Liver (tissue), 9 donors: Measurements from ENCODE around the gene LHFPL2. TPM values are rescaled to one million over a fixed set of nuclear protein-coding genes. Genes with fewer than 3 reads are reported as not detected.

Experiments
- DNase-seq: peaks from one replicate; pipeline ENCODE4 v3.0.0-alpha.2; 2017; ENCODE audit warnings: low spot score
- H3K27ac ChIP-seq, 2 donors: one replicate each; pipeline ENCODE4 v1.7.0; 2013; ENCODE audit warnings: inconsistent platforms in 2 of 2, low read length in 2 of 2, control low read depth in 1 of 2, low read depth in 1 of 2, mild to moderate bottlenecking in 1 of 2
- H3K27me3 ChIP-seq, 4 donors: one replicate each; pipeline versions ENCODE4 v1.6.1 to v1.7.0; 2013; ENCODE audit warnings: low read length in 3 of 4, inconsistent platforms in 1 of 4, mild to moderate bottlenecking in 1 of 4, moderate library complexity in 1 of 4; ENCODE audit not compliant: control insufficient read depth in 4 of 4, insufficient read depth in 4 of 4
- H3K36me3 ChIP-seq, 4 donors: one replicate each; pipeline versions ENCODE4 v1.6.1 to v1.7.0; 2013; ENCODE audit warnings: low read length in 3 of 4, mild to moderate bottlenecking in 3 of 4, low read depth in 1 of 4, moderate library complexity in 1 of 4; ENCODE audit not compliant: control insufficient read depth in 4 of 4, insufficient read depth in 3 of 4
- H3K4me1 ChIP-seq, 4 donors: one replicate each; pipeline versions ENCODE4 v1.6.1 to v1.7.0; 2013; ENCODE audit warnings: low read length in 3 of 4, mild to moderate bottlenecking in 3 of 4, moderate library complexity in 1 of 4; ENCODE audit not compliant: control insufficient read depth in 4 of 4, insufficient read depth in 4 of 4
- H3K4me3 ChIP-seq, 3 donors: one replicate each; pipeline versions ENCODE4 v1.6.1 to v1.7.0; 2013; ENCODE audit warnings: low read length in 3 of 3, control low read depth in 1 of 3, low read depth in 1 of 3, mild to moderate bottlenecking in 1 of 3
- H3K9ac ChIP-seq, 2 donors: one replicate each; pipeline ENCODE4 v1.7.0; 2013; ENCODE audit warnings: low read length in 2 of 2, mild to moderate bottlenecking in 2 of 2, moderate library complexity in 2 of 2, control low read depth in 1 of 2, low read depth in 1 of 2
- H3K9me3 ChIP-seq, 4 donors: one replicate each; pipeline versions ENCODE4 v1.6.1 to v1.7.0; 2013; ENCODE audit warnings: low read length in 3 of 4; ENCODE audit not compliant: control insufficient read depth in 4 of 4
- EGR1 ChIP-seq, 2 donors: IDR thresholded peaks; 2 replicates each; pipeline ENCODE4 v1.6.1; 2016 to 2018; ENCODE audit warnings: antibody characterized with exemption in 2 of 2, low read depth in 2 of 2
- FOXA1 ChIP-seq: IDR thresholded peaks from 2 replicates; pipeline ENCODE4 v1.6.1; 2016; ENCODE audit warnings: antibody characterized with exemption
- GABPA ChIP-seq, 2 donors: IDR thresholded peaks in 1 of 2; conservative IDR thresholded peaks in 1 of 2; 2 replicates each; pipeline ENCODE4 v1.6.1; 2016; ENCODE audit warnings: antibody characterized with exemption in 2 of 2, mild to moderate bottlenecking in 1 of 2, moderate library complexity in 1 of 2
- HNF4A ChIP-seq, 2 donors: conservative IDR thresholded peaks; 2 replicates each; pipeline ENCODE4 v1.6.1; 2016; ENCODE audit warnings: antibody characterized with exemption in 2 of 2, mild to moderate bottlenecking in 2 of 2
- JUND ChIP-seq, 2 donors: IDR thresholded peaks; 2 replicates each; pipeline ENCODE4 v1.6.1; 2016; ENCODE audit warnings: antibody characterized with exemption in 2 of 2
- NR2F2 ChIP-seq: IDR thresholded peaks from 2 replicates; pipeline ENCODE4 v1.6.1; 2016; ENCODE audit warnings: antibody characterized with exemption
- RAD21 ChIP-seq, 2 donors: IDR thresholded peaks; 2 replicates each; pipeline ENCODE4 v1.6.1; 2016; ENCODE audit warnings: antibody characterized with exemption in 2 of 2, mild to moderate bottlenecking in 2 of 2
- RXRA ChIP-seq, 2 donors: IDR thresholded peaks; 2 replicates each; pipeline ENCODE4 v1.6.1; 2017 to 2018; ENCODE audit warnings: antibody characterized with exemption in 2 of 2, mild to moderate bottlenecking in 1 of 2
- TAF1 ChIP-seq: conservative IDR thresholded peaks from 2 replicates; pipeline ENCODE4 v1.6.1; 2016; ENCODE audit warnings: antibody characterized with exemption, mild to moderate bottlenecking
- YY1 ChIP-seq: IDR thresholded peaks from 2 replicates; pipeline ENCODE4 v1.6.1; 2016; ENCODE audit warnings: antibody characterized with exemption, mild to moderate bottlenecking
- WGBS: extraction: QIAGEN DNeasy Blood & Tissue Kit; methylation state at CpG from one replicate; pipeline ENCODE4 v1.1.7; 2013; 5-methylcytosine and 5-hydroxymethylcytosine counted together
- polyA plus RNA-seq, 2 donors: library from polyadenylated mRNA; stranded (reverse) in 1 of 2; unstranded in 1 of 2; fragments of 200-250 nt in 1 of 2; fragments of >200 nt in 1 of 2; fragmentation: Nextera tagmentation in 1 of 2; extraction: Ambion mirVana in 1 of 2; gene quantifications; one replicate each; pipeline versions ENCODE4 v1.2.1 to v1.2.3, GENCODE V29; 2013 to 2015
- total RNA-seq, 2 donors: library from RNA; depleted of rRNA; stranded (reverse); fragments of >200 nt; gene quantifications; one replicate each; pipeline ENCODE4 v1.2.3, GENCODE V29; 2014
- TF ChIP-seq, protein P1 (sequence below): IDR thresholded peaks from 2 replicates; pipeline ENCODE4 v1.6.1; 2016; ENCODE audit warnings: antibody characterized with exemption
- TF ChIP-seq, protein P2 (sequence below): fragments of 150-350 bp; IDR thresholded peaks from 2 replicates; pipeline ENCODE4 v1.5.1; 2017; ENCODE audit warnings: improper control_type of control experiment, low read depth, low read length; ENCODE audit not compliant: missing input control
- TF ChIP-seq, protein P3 (sequence below): IDR thresholded peaks from 2 replicates; pipeline ENCODE4 v1.6.1; 2016; ENCODE audit warnings: antibody characterized with exemption
- TF ChIP-seq, protein P4 (sequence below): IDR thresholded peaks from 2 replicates; pipeline ENCODE4 v1.6.1; 2016; ENCODE audit warnings: antibody characterized with exemption
- donor health status: healthy.
- donor health status: healthy.
- donor health status: healthy.
- donor health status: healthy.
- donor health status: healthy.

LHFPL2 gene
- total and polyA plus RNA-seq, 4 donors, result 1.6 to 9.4 (median 5.6) TPM

DNA sequence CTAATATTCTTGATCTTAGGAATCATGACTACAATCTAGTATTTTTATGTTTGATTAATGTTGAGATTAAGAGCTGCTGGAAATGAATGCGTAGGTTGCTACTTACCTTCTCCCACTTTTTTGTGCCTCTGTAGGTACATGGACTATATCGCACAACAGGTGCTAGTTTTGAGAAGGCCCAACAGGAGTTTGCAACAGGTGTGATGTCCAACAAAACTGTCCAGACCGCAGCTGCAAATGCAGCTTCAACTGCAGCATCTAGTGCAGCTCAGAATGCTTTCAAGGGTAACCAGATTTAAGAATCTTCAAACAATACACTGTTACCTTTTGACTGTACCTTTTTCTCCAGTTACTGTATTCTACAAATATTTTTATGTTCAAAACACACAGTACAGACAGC, 173.2 kb downstream of the LHFPL2 start:
- H3K9me3 ChIP-seq, result no peaks in the 10 kb centered on the region
- no peak overlapping the region for H3K27ac ChIP-seq
- TF ChIP-seq, protein P1, sequence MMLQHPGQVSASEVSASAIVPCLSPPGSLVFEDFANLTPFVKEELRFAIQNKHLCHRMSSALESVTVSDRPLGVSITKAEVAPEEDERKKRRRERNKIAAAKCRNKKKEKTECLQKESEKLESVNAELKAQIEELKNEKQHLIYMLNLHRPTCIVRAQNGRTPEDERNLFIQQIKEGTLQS, result no peak
- TF ChIP-seq JUND (IDR thresholded peaks at IDR 0.05) (no peak), TAF1 (no peak), GABPA (IDR thresholded peaks at IDR 0.05 in 1 of 2, conservative IDR thresholded peaks at IDR 0.05 in 1 of 2) (no peak), YY1 (no peak), FOXA1 (no peak), NR2F2 (no peak), EGR1 (IDR thresholded peaks at IDR 0.05; ENCODE audit: low read depth in 2 of 2) (no peak), RAD21 (IDR thresholded peaks at IDR 0.05) (no peak)
- TF ChIP-seq, protein P2, sequence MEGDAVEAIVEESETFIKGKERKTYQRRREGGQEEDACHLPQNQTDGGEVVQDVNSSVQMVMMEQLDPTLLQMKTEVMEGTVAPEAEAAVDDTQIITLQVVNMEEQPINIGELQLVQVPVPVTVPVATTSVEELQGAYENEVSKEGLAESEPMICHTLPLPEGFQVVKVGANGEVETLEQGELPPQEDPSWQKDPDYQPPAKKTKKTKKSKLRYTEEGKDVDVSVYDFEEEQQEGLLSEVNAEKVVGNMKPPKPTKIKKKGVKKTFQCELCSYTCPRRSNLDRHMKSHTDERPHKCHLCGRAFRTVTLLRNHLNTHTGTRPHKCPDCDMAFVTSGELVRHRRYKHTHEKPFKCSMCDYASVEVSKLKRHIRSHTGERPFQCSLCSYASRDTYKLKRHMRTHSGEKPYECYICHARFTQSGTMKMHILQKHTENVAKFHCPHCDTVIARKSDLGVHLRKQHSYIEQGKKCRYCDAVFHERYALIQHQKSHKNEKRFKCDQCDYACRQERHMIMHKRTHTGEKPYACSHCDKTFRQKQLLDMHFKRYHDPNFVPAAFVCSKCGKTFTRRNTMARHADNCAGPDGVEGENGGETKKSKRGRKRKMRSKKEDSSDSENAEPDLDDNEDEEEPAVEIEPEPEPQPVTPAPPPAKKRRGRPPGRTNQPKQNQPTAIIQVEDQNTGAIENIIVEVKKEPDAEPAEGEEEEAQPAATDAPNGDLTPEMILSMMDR, result no peak
- no peak for DNase-seq
- WGBS, result 96% methylated on average over 3 of the region's 3 CpGs
- H3K27me3 ChIP-seq, result no peaks in the 10 kb centered on the region
- H3K36me3 ChIP-seq, result peaks cover 0 to 2% (median 0%) of the 10 kb centered on the region in 4 donors
- H3K4me3 ChIP-seq, result no peak overlapping the region
- no peak overlapping the region for H3K9ac ChIP-seq
- H3K4me1 ChIP-seq, result no peaks in the 10 kb centered on the region

DNA sequence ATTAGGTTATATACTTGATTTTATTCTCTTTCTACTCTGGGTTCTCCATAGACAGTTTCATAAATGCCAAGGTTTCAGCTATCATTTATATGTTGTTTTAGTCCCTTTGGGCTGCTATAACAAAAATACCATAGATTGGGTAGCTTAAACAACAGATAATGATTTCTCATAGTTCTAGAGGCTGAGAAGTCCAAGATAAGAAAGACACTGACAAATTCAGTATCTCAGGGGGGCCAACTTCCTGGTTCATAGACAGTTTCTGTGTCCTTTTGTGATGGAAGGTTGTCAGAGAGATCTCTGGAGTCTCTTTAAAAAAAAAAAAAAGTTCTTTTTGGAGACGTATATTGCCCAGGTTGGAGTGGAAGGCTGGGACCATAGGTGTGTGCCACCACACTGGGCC, 174.8 kb downstream of the LHFPL2 start:
- Histone ChIP-seq H3K9ac (no peak overlapping the region), H3K4me1 (no peaks in the 10 kb centered on the region), H3K27me3 (no peaks in the 10 kb centered on the region), H3K27ac (no peak overlapping the region), H3K4me3 (no peak overlapping the region), H3K9me3 (no peaks in the 10 kb centered on the region), H3K36me3 (peaks cover 0 to 2% (median 0%) of the 10 kb centered on the region in 4 donors)
- 96% methylated on average over 1 of the region's 1 CpG for WGBS
- DNase-seq, result no peak
- TF ChIP-seq RXRA (IDR thresholded peaks at IDR 0.05), result no peak
- TF ChIP-seq FOXA1, result no peak
- no peak for TF ChIP-seq TAF1
- no peak for TF ChIP-seq YY1
- TF ChIP-seq JUND (IDR thresholded peaks at IDR 0.05), result no peak
- TF ChIP-seq, protein P3, sequence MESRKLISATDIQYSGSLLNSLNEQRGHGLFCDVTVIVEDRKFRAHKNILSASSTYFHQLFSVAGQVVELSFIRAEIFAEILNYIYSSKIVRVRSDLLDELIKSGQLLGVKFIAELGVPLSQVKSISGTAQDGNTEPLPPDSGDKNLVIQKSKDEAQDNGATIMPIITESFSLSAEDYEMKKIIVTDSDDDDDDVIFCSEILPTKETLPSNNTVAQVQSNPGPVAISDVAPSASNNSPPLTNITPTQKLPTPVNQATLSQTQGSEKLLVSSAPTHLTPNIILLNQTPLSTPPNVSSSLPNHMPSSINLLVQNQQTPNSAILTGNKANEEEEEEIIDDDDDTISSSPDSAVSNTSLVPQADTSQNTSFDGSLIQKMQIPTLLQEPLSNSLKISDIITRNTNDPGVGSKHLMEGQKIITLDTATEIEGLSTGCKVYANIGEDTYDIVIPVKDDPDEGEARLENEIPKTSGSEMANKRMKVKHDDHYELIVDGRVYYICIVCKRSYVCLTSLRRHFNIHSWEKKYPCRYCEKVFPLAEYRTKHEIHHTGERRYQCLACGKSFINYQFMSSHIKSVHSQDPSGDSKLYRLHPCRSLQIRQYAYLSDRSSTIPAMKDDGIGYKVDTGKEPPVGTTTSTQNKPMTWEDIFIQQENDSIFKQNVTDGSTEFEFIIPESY, result no peak
- no peak for TF ChIP-seq HNF4A (conservative IDR thresholded peaks at IDR 0.05)
- TF ChIP-seq, protein P1, result no peak
- TF ChIP-seq, protein P2, result no peak
- TF ChIP-seq, protein P4, sequence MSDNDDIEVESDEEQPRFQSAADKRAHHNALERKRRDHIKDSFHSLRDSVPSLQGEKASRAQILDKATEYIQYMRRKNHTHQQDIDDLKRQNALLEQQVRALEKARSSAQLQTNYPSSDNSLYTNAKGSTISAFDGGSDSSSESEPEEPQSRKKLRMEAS, result no peak
- no peak for TF ChIP-seq RAD21 (IDR thresholded peaks at IDR 0.05)
